Astrocyte (in vitro differentiated cells and primary cell): ENCODE results near the gene BIRC6. TPM values are rescaled to one million over a fixed set of nuclear protein-coding genes. Genes with fewer than 3 reads are reported as not detected.

Experiments used
- DNase-seq: peaks from one replicate; pipeline ENCODE4 v3.0.0-alpha.2; 2010; ENCODE audit warnings: low read depth
- FAIRE-seq: peaks from 2 replicates; lab custom pipeline; 2011; peaks lifted over from hg19 to GRCh38; lab: Jason Lieb, UNC
- H2AFZ ChIP-seq: 2 replicates; pipeline ENCODE4 v1.6.0; 2012; ENCODE audit warnings: low read depth, low read length, inconsistent platforms
- H3K27ac ChIP-seq: 2 replicates; pipeline ENCODE4 v1.5.1; 2011; ENCODE audit warnings: low read depth, low read length, inconsistent platforms
- H3K27me3 ChIP-seq: 2 replicates; pipeline ENCODE4 v1.6.0; 2011; ENCODE audit warnings: low read length, inconsistent platforms; ENCODE audit not compliant: insufficient read depth
- H3K36me3 ChIP-seq: 2 replicates; pipeline ENCODE4 v1.5.1; 2011; ENCODE audit warnings: low read length, inconsistent platforms; ENCODE audit not compliant: insufficient read depth
- H3K4me1 ChIP-seq: 2 replicates; pipeline ENCODE4 v1.5.1; 2011; ENCODE audit warnings: low read length, inconsistent platforms; ENCODE audit not compliant: insufficient read depth
- H3K4me2 ChIP-seq: 2 replicates; pipeline ENCODE4 v1.6.0; 2012; ENCODE audit warnings: low read length, inconsistent platforms
- H3K4me3 ChIP-seq: 2 replicates; pipeline ENCODE4 v1.5.1; 2011; ENCODE audit warnings: low read depth, mild to moderate bottlenecking, low read length, inconsistent platforms; ENCODE audit not compliant: insufficient read depth
- H3K79me2 ChIP-seq: 2 replicates; pipeline ENCODE4 v1.6.0; 2012; ENCODE audit warnings: mild to moderate bottlenecking, low read length, inconsistent platforms; ENCODE audit not compliant: insufficient read depth
- H3K9ac ChIP-seq: 2 replicates; pipeline ENCODE4 v1.6.0; 2012; ENCODE audit warnings: mild to moderate bottlenecking, low read length, inconsistent platforms
- H3K9me3 ChIP-seq: 2 replicates; pipeline ENCODE4 v1.5.1; 2012; ENCODE audit warnings: low read depth, mild to moderate bottlenecking, low read length, inconsistent platforms; ENCODE audit not compliant: insufficient read depth
- H4K20me1 ChIP-seq: 2 replicates; pipeline ENCODE4 v1.6.0; 2012; ENCODE audit warnings: low read length, inconsistent platforms; ENCODE audit not compliant: insufficient read depth
- H3K27ac Mint-ChIP-seq: one replicate; pipeline ENCODE4 v1.8.0; 2021; ENCODE audit warnings: mild to moderate bottlenecking, mixed read lengths; ENCODE audit not compliant: unreplicated experiment
- H3K27me3 Mint-ChIP-seq: one replicate; pipeline ENCODE4 v1.8.0; 2021; ENCODE audit warnings: low read depth, mixed read lengths; ENCODE audit not compliant: unreplicated experiment
- H3K36me3 Mint-ChIP-seq: one replicate; pipeline ENCODE4 v1.8.0; 2021; ENCODE audit warnings: low read depth, mixed read lengths; ENCODE audit not compliant: unreplicated experiment
- H3K4me1 Mint-ChIP-seq: one replicate; pipeline ENCODE4 v1.8.0; 2021; ENCODE audit warnings: low read depth, mixed read lengths; ENCODE audit not compliant: unreplicated experiment
- H3K4me3 Mint-ChIP-seq: one replicate; pipeline ENCODE4 v1.8.0; 2021; ENCODE audit warnings: mild to moderate bottlenecking, moderate library complexity, mixed read lengths; ENCODE audit not compliant: unreplicated experiment
- H3K9me3 Mint-ChIP-seq: one replicate; pipeline ENCODE4 v1.8.0; 2021; ENCODE audit warnings: mild to moderate bottlenecking, mixed read lengths; ENCODE audit not compliant: unreplicated experiment
- EZH2 ChIP-seq: IDR thresholded peaks from 2 replicates; pipeline ENCODE4 v1.6.1; 2012; ENCODE audit warnings: mild to moderate bottlenecking, low read length, inconsistent platforms; ENCODE audit not compliant: insufficient read depth
- total RNA-seq: library from RNA; stranded (reverse); gene quantifications from 2 replicates; pipeline ENCODE4 v1.2.1, GENCODE V29; 2021
- TF ChIP-seq, protein P1 (sequence below): IDR thresholded peaks from 2 replicates; pipeline ENCODE4 v1.5.1; 2011; ENCODE audit warnings: low read depth, mild to moderate bottlenecking, inconsistent platforms, low read length, moderate library complexity; ENCODE audit not compliant: insufficient read depth

Gene BIRC6
- total RNA-seq, 1 donor from 2014 or later, result 86.1 TPM

DNA sequence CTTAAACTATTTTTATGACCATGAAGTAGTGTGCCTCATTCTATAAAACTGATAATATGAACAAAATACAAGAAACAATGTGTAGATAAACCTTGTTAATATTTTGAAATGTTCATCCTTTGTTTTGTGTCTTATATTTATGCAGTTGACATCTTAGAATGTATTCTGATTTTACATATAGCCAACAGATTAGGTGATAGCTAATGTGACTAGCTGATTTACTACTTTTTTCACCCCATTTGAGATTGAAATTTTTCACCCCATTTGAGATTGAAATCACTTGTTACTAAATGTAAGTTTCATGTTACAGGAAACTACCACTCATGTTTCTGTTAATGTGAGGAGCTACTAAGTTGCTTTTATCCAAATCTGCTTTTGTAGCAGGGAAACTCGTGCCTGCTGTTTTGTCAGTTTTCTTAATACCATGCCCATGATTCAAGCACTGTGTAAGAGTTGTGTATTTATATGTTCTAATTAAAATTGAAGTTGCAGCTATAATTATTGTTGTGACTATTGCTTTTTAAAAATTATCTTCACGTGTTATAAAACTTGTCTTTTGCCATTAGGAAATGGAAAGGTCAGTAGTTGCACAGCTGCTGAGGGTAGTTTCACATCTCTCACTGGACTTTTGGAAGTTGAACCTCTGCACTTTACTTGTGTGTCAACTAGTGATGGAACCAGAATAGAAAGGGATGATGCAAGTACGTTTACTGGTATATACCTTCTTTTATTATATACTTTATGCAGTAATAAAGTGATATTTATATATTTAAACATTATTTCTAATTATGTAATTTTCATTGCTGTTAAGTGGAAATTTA is 96.6 kb downstream of the BIRC6 start:
- no peak overlapping the region for H3K27ac ChIP-seq

DNA sequence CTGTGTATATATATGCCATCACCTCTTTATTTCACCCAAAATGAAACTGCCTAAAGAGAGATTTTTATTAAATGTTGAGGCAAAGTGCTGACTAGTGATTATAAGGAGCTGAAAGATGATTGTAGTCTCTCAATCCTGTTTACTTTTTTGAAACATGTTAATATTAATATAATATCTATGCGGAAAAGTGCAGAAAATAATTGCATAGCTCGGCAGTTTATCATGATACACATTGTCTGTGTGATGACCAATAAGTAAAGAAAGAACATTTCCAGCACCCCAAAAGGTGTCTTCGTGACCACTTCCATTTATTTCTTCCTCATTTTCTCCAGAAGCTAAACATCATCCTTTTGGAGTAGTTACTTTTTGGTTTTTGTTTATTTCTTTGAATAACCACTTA is 99.0 kb downstream of the BIRC6 start:
- Histone ChIP-seq H3K4me2 (no peak overlapping the region), H2AFZ (no peak overlapping the region), H3K27ac (no peak overlapping the region), H3K36me3 (peaks cover 5% of the 10 kb centered on the region), H3K4me3 (no peak overlapping the region), H3K79me2 (peaks cover 19% of the 10 kb centered on the region), H3K27me3 (no peaks in the 10 kb centered on the region), H4K20me1 (peaks cover 10% of the 10 kb centered on the region), H3K9me3 (no peaks in the 10 kb centered on the region), H3K4me1 (no peaks in the 10 kb centered on the region), H3K9ac (no peak overlapping the region)
- FAIRE-seq (no peak), DNase-seq (no peak)
- peaks cover 1% of the 10 kb centered on the region for H3K36me3 Mint-ChIP-seq
- no peaks in the 10 kb centered on the region for H3K9me3 Mint-ChIP-seq
- peaks cover 6% of the 10 kb centered on the region for H3K4me1 Mint-ChIP-seq
- TF ChIP-seq, protein P1, sequence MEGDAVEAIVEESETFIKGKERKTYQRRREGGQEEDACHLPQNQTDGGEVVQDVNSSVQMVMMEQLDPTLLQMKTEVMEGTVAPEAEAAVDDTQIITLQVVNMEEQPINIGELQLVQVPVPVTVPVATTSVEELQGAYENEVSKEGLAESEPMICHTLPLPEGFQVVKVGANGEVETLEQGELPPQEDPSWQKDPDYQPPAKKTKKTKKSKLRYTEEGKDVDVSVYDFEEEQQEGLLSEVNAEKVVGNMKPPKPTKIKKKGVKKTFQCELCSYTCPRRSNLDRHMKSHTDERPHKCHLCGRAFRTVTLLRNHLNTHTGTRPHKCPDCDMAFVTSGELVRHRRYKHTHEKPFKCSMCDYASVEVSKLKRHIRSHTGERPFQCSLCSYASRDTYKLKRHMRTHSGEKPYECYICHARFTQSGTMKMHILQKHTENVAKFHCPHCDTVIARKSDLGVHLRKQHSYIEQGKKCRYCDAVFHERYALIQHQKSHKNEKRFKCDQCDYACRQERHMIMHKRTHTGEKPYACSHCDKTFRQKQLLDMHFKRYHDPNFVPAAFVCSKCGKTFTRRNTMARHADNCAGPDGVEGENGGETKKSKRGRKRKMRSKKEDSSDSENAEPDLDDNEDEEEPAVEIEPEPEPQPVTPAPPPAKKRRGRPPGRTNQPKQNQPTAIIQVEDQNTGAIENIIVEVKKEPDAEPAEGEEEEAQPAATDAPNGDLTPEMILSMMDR, result no peak
- no peak for TF ChIP-seq EZH2
- no peaks in the 10 kb centered on the region for H3K27me3 Mint-ChIP-seq
- no peak overlapping the region for H3K4me3 Mint-ChIP-seq
- H3K27ac Mint-ChIP-seq, result no peak overlapping the region

More for the DNA sequence above, 96.6 kb downstream of the BIRC6 start:
- no peak overlapping the region for H2AFZ ChIP-seq
- peaks cover 9% of the 10 kb centered on the region for H3K79me2 ChIP-seq
- DNase-seq (peak; percentile 6), FAIRE-seq (no peak)
- no peaks in the 10 kb centered on the region for H3K9me3 Mint-ChIP-seq
- no peak overlapping the region for H3K27ac Mint-ChIP-seq
- H3K4me3 Mint-ChIP-seq, result no peak overlapping the region
- no peaks in the 10 kb centered on the region for H3K4me1 ChIP-seq
- no peak overlapping the region for H3K4me2 ChIP-seq
- TF ChIP-seq, protein P1, result no peak
- no peak for TF ChIP-seq EZH2
- H3K27me3 Mint-ChIP-seq, result no peaks in the 10 kb centered on the region
- no peak overlapping the region for H3K9ac ChIP-seq
- H3K36me3 ChIP-seq, result peaks cover 8% of the 10 kb centered on the region
- H3K4me1 Mint-ChIP-seq, result peaks cover 6% of the 10 kb centered on the region
- H3K27me3 ChIP-seq, result no peaks in the 10 kb centered on the region
- peaks cover 4% of the 10 kb centered on the region for H4K20me1 ChIP-seq
- no peak overlapping the region for H3K4me3 ChIP-seq
- H3K36me3 Mint-ChIP-seq, result peaks cover 8% of the 10 kb centered on the region
- no peaks in the 10 kb centered on the region for H3K9me3 ChIP-seq

- H2AFZ ChIP-seq, result no peak overlapping the region
- H3K36me3 ChIP-seq, result no peaks in the 10 kb centered on the region
- no peaks in the 10 kb centered on the region for H3K9me3 ChIP-seq
- DNase-seq, result no peak
- H3K27ac ChIP-seq, result no peak overlapping the region
- Mint-ChIP-seq H3K27ac (no peak overlapping the region), H3K27me3 (no peaks in the 10 kb centered on the region), H3K4me1 (peaks cover 6% of the 10 kb centered on the region), H3K9me3 (no peaks in the 10 kb centered on the region), H3K36me3 (no peaks in the 10 kb centered on the region), H3K4me3 (no peak overlapping the region)
- no peak overlapping the region for H3K9ac ChIP-seq
- H3K27me3 ChIP-seq, result no peaks in the 10 kb centered on the region
- H3K4me3 ChIP-seq, result no peak overlapping the region
- TF ChIP-seq EZH2, result no peak
- TF ChIP-seq, protein P1, result no peak
- H3K4me1 ChIP-seq, result no peaks in the 10 kb centered on the region
- FAIRE-seq, result no peak
- peaks cover 21% of the 10 kb centered on the region for H3K79me2 ChIP-seq
- no peak overlapping the region for H3K4me2 ChIP-seq
- H4K20me1 ChIP-seq, result peaks cover 10% of the 10 kb centered on the region
Measured at GRCh38 chr2:32456808-32457207, 100.0 kb downstream of the BIRC6 start.
